Astrocyte (in vitro differentiated cells and primary cell): ENCODE measurements around the gene IDUA. TPM values are rescaled to one million over a fixed set of nuclear protein-coding genes. Genes with fewer than 3 reads are reported as not detected.
A peak's percentile ranks its signal among the peaks of the same experiment; 100 is the strongest.

Source experiments
- DNase-seq: peaks from one replicate; pipeline ENCODE4 v3.0.0-alpha.2; 2010; ENCODE audit warnings: low read depth
- FAIRE-seq: peaks from 2 replicates; lab custom pipeline; 2011; peaks lifted over from hg19 to GRCh38; lab: Jason Lieb, UNC
- H2AFZ ChIP-seq: 2 replicates; pipeline ENCODE4 v1.6.0; 2012; ENCODE audit warnings: low read depth, low read length, inconsistent platforms
- H3K27ac ChIP-seq: 2 replicates; pipeline ENCODE4 v1.5.1; 2011; ENCODE audit warnings: low read depth, low read length, inconsistent platforms
- H3K27me3 ChIP-seq: 2 replicates; pipeline ENCODE4 v1.6.0; 2011; ENCODE audit warnings: low read length, inconsistent platforms; ENCODE audit not compliant: insufficient read depth
- H3K36me3 ChIP-seq: 2 replicates; pipeline ENCODE4 v1.5.1; 2011; ENCODE audit warnings: low read length, inconsistent platforms; ENCODE audit not compliant: insufficient read depth
- H3K4me1 ChIP-seq: 2 replicates; pipeline ENCODE4 v1.5.1; 2011; ENCODE audit warnings: low read length, inconsistent platforms; ENCODE audit not compliant: insufficient read depth
- H3K4me2 ChIP-seq: 2 replicates; pipeline ENCODE4 v1.6.0; 2012; ENCODE audit warnings: low read length, inconsistent platforms
- H3K4me3 ChIP-seq: 2 replicates; pipeline ENCODE4 v1.5.1; 2011; ENCODE audit warnings: low read depth, mild to moderate bottlenecking, low read length, inconsistent platforms; ENCODE audit not compliant: insufficient read depth
- H3K79me2 ChIP-seq: 2 replicates; pipeline ENCODE4 v1.6.0; 2012; ENCODE audit warnings: mild to moderate bottlenecking, low read length, inconsistent platforms; ENCODE audit not compliant: insufficient read depth
- H3K9ac ChIP-seq: 2 replicates; pipeline ENCODE4 v1.6.0; 2012; ENCODE audit warnings: mild to moderate bottlenecking, low read length, inconsistent platforms
- H3K9me3 ChIP-seq: 2 replicates; pipeline ENCODE4 v1.5.1; 2012; ENCODE audit warnings: low read depth, mild to moderate bottlenecking, low read length, inconsistent platforms; ENCODE audit not compliant: insufficient read depth
- H4K20me1 ChIP-seq: 2 replicates; pipeline ENCODE4 v1.6.0; 2012; ENCODE audit warnings: low read length, inconsistent platforms; ENCODE audit not compliant: insufficient read depth
- H3K27ac Mint-ChIP-seq: one replicate; pipeline ENCODE4 v1.8.0; 2021; ENCODE audit warnings: mild to moderate bottlenecking, mixed read lengths; ENCODE audit not compliant: unreplicated experiment
- H3K27me3 Mint-ChIP-seq: one replicate; pipeline ENCODE4 v1.8.0; 2021; ENCODE audit warnings: low read depth, mixed read lengths; ENCODE audit not compliant: unreplicated experiment
- H3K36me3 Mint-ChIP-seq: one replicate; pipeline ENCODE4 v1.8.0; 2021; ENCODE audit warnings: low read depth, mixed read lengths; ENCODE audit not compliant: unreplicated experiment
- H3K4me1 Mint-ChIP-seq: one replicate; pipeline ENCODE4 v1.8.0; 2021; ENCODE audit warnings: low read depth, mixed read lengths; ENCODE audit not compliant: unreplicated experiment
- H3K4me3 Mint-ChIP-seq: one replicate; pipeline ENCODE4 v1.8.0; 2021; ENCODE audit warnings: mild to moderate bottlenecking, moderate library complexity, mixed read lengths; ENCODE audit not compliant: unreplicated experiment
- H3K9me3 Mint-ChIP-seq: one replicate; pipeline ENCODE4 v1.8.0; 2021; ENCODE audit warnings: mild to moderate bottlenecking, mixed read lengths; ENCODE audit not compliant: unreplicated experiment
- CTCF ChIP-seq: IDR thresholded peaks from 2 replicates; pipeline ENCODE4 v1.5.1; 2011; ENCODE audit warnings: low read depth, mild to moderate bottlenecking, inconsistent platforms, low read length, moderate library complexity; ENCODE audit not compliant: insufficient read depth
- EZH2 ChIP-seq: IDR thresholded peaks from 2 replicates; pipeline ENCODE4 v1.6.1; 2012; ENCODE audit warnings: mild to moderate bottlenecking, low read length, inconsistent platforms; ENCODE audit not compliant: insufficient read depth
- total RNA-seq: library from RNA; stranded (reverse); gene quantifications from 2 replicates; pipeline ENCODE4 v1.2.1, GENCODE V29; 2021

The IDUA gene
- total RNA-seq, 1 donor from 2014 or later = 20.5 TPM

DNA sequence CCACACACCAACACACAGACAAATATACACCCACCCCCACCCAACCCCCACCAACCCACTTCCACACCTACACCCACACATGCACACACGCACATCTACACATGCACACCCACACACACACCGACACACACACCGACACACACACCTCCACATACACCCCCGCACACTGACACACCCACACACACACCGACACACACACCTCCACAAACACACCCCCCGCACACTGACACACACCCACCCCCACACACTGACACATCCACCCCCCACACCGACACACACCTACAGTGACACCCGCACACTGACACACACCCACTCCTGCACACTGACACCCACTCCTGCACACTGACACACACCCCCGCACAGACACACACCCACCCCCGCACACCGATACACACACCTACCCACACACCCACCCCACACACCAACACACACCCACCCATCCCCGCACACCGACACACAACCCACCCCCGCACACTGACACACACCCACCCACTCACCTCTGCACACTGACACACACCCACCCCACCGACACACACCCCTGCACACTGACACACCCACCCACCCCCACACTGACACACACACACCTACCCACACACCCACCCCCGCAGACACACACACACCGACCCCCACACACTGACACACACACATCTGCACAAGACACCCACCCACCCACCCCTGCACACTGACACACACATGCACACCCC lies 55.7 kb downstream of the IDUA start:
- H3K79me2 ChIP-seq = no peaks in the 10 kb centered on the region
- H3K4me2 ChIP-seq = peak overlapping the region; percentile 79
- no peaks in the 10 kb centered on the region for H4K20me1 ChIP-seq
- H3K9me3 ChIP-seq = no peaks in the 10 kb centered on the region
- Mint-ChIP-seq H3K27me3 (no peaks in the 10 kb centered on the region), H3K9me3 (no peaks in the 10 kb centered on the region), H3K4me3 (no peak overlapping the region), H3K36me3 (peaks cover 1% of the 10 kb centered on the region), H3K4me1 (peaks cover 18% of the 10 kb centered on the region), H3K27ac (no peak overlapping the region)
- no peak overlapping the region for H3K4me3 ChIP-seq
- no peaks in the 10 kb centered on the region for H3K27me3 ChIP-seq
- no peak for FAIRE-seq
- H3K9ac ChIP-seq = no peak overlapping the region
- no peak for DNase-seq
- peak overlapping the region; percentile 50 for H3K27ac ChIP-seq
- H2AFZ ChIP-seq = no peak overlapping the region
- peaks cover 58% of the 10 kb centered on the region for H3K4me1 ChIP-seq
- TF ChIP-seq EZH2 (no peak), CTCF (no peak)
- H3K36me3 ChIP-seq = no peaks in the 10 kb centered on the region

DNA sequence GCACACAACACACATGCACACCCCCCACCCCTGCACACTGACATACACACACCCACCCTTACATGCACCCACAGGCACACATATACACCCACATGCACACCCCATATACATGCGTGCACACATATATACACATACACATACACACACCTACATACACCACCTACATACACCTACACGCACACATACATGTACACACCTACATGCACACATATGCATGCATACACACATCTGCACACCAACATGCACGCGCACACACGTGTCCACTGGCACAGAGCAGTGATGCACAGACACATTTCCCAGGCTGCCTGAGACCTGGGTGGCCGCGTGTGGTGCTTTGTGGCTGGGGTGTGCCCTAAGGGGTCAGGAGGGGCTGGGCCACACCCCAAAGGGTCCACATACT lies 56.3 kb downstream of the IDUA start:
- peak overlapping the region; percentile 12 for H2AFZ ChIP-seq
- H3K4me2 ChIP-seq = peak overlapping the region; percentile 77
- peak overlapping the region; percentile 68 for H3K27ac Mint-ChIP-seq

More for the DNA sequence above, 56.3 kb downstream of the IDUA start:
- H3K9me3 ChIP-seq = no peaks in the 10 kb centered on the region
- no peaks in the 10 kb centered on the region for H3K79me2 ChIP-seq
- H3K27ac ChIP-seq = peak overlapping the region; percentile 97
- no peaks in the 10 kb centered on the region for H3K27me3 ChIP-seq
- Mint-ChIP-seq H3K27me3 (peaks cover 2% of the 10 kb centered on the region), H3K36me3 (peaks cover 1% of the 10 kb centered on the region), H3K9me3 (no peaks in the 10 kb centered on the region), H3K4me3 (no peak overlapping the region), H3K4me1 (peaks cover 18% of the 10 kb centered on the region)
- H3K9ac ChIP-seq = peak overlapping the region; percentile 45
- no peaks in the 10 kb centered on the region for H3K36me3 ChIP-seq
- no peak for DNase-seq
- no peak for FAIRE-seq
- no peaks in the 10 kb centered on the region for H4K20me1 ChIP-seq
- no peak overlapping the region for H3K4me3 ChIP-seq
- TF ChIP-seq EZH2 = no peak
- TF ChIP-seq CTCF = no peak
- H3K4me1 ChIP-seq = peaks cover 58% of the 10 kb centered on the region
